ENCODE data around the gene LEPR.
A peak's percentile ranks its signal among the peaks of the same experiment; 100 is the strongest.

Gene LEPR

DNA sequence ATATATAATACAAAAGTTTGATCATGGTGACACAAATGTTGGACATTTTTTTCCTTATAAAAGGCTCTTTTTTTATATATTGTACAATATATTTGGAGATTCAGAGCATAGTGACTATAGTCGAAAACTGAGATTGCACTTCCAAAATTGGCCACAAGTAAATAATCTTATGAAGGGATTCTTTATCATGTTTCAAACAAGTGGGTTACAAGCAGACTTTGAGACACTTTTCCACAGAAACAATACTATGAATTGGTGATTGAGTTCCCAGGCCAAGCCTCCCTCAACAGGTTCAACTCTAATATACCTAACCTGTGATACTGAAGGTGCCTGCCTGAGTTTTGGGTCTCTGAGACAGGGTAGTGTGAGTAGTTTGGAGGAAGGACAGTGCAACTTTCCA is 13.8 kb downstream of the LEPR start:
- H3K9ac ChIP-seq (ENCODE audit: low read length in 5 of 5) = no peak overlapping the region
- no peaks in the 10 kb centered on the region for H3K9me3 ChIP-seq (ENCODE audit: control insufficient read depth in 5 of 5, low read length in 5 of 5)
- no peak overlapping the region for H3K27ac ChIP-seq (ENCODE audit: low read depth, low read length)
- peaks cover 0 to 26% (median 11%) of the 10 kb centered on the region in 5 donors for H3K4me1 ChIP-seq (ENCODE audit: control insufficient read depth in 5 of 5, insufficient read depth in 5 of 5, low read length in 5 of 5)
- no peaks in the 10 kb centered on the region for H3K27me3 ChIP-seq (ENCODE audit: control insufficient read depth in 5 of 5, insufficient read depth in 4 of 5, low read length in 5 of 5)
- peaks cover 23 to 40% (median 26%) of the 10 kb centered on the region in 5 donors for H3K36me3 ChIP-seq (ENCODE audit: control insufficient read depth in 5 of 5, insufficient read depth in 5 of 5, low read length in 5 of 5)
- H3K4me3 ChIP-seq (ENCODE audit: low read depth in 1 of 5, low read length in 5 of 5) = no peak overlapping the region

DNA sequence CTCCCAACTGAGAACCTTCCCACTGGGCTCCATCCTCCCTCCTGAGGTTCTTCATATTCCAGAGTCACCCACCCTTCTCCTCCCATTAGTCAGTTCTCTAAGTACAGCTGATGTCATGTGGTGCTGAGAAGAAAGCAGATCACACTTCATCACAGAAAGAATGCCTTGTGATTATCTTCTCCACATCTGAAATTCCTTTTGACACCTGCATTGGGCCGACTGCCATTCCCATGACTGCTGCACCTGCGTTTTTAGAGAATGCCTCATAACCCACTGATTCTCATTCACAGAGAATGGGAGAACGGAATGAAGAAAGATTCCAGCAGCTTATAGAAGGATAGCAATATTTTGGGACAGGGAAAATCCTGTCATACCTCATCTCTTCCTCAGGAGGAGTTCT is 14.3 kb downstream of the LEPR start:
- H3K9me3 ChIP-seq (ENCODE audit: control insufficient read depth in 5 of 5, low read length in 5 of 5) = no peaks in the 10 kb centered on the region
- H3K4me1 ChIP-seq (ENCODE audit: control insufficient read depth in 5 of 5, insufficient read depth in 5 of 5, low read length in 5 of 5) = peaks cover 0 to 25% (median 10%) of the 10 kb centered on the region in 5 donors
- H3K27ac ChIP-seq (ENCODE audit: low read depth, low read length) = no peak overlapping the region
- H3K9ac ChIP-seq (ENCODE audit: low read length in 5 of 5) = no peak overlapping the region
- no peak overlapping the region for H3K4me3 ChIP-seq (ENCODE audit: low read depth in 1 of 5, low read length in 5 of 5)
- peaks cover 23 to 39% (median 25%) of the 10 kb centered on the region in 5 donors for H3K36me3 ChIP-seq (ENCODE audit: control insufficient read depth in 5 of 5, insufficient read depth in 5 of 5, low read length in 5 of 5)
- no peaks in the 10 kb centered on the region for H3K27me3 ChIP-seq (ENCODE audit: control insufficient read depth in 5 of 5, insufficient read depth in 4 of 5, low read length in 5 of 5)

- Histone ChIP-seq H3K4me1 (ENCODE audit: control insufficient read depth in 5 of 5, insufficient read depth in 5 of 5, low read length in 5 of 5) (peaks cover 0 to 12% (median 6%) of the 10 kb centered on the region in 5 donors), H3K9ac (ENCODE audit: low read length in 5 of 5) (peak overlapping the region in 1 of 5 donors; percentile 51), H3K27ac (ENCODE audit: low read depth, low read length) (no peak overlapping the region), H3K27me3 (ENCODE audit: control insufficient read depth in 5 of 5, insufficient read depth in 4 of 5, low read length in 5 of 5) (no peaks in the 10 kb centered on the region), H3K4me3 (ENCODE audit: low read depth in 1 of 5, low read length in 5 of 5) (no peak overlapping the region), H3K36me3 (ENCODE audit: control insufficient read depth in 5 of 5, insufficient read depth in 5 of 5, low read length in 5 of 5) (peaks cover 13 to 27% (median 17%) of the 10 kb centered on the region in 5 donors), H3K9me3 (ENCODE audit: control insufficient read depth in 5 of 5, low read length in 5 of 5) (no peaks in the 10 kb centered on the region)
These were observed 15.5 kb downstream of the LEPR start for GRCh38 chr1:65435987-65436386.

- Histone ChIP-seq H3K36me3 (ENCODE audit: control insufficient read depth in 5 of 5, insufficient read depth in 5 of 5, low read length in 5 of 5) (peaks cover 7 to 15% (median 9%) of the 10 kb centered on the region in 5 donors), H3K9me3 (ENCODE audit: control insufficient read depth in 5 of 5, low read length in 5 of 5) (no peaks in the 10 kb centered on the region), H3K27ac (ENCODE audit: low read depth, low read length) (no peak overlapping the region), H3K4me3 (ENCODE audit: low read depth in 1 of 5, low read length in 5 of 5) (no peak overlapping the region), H3K27me3 (ENCODE audit: control insufficient read depth in 5 of 5, insufficient read depth in 4 of 5, low read length in 5 of 5) (no peaks in the 10 kb centered on the region), H3K9ac (ENCODE audit: low read length in 5 of 5) (no peak overlapping the region), H3K4me1 (ENCODE audit: control insufficient read depth in 5 of 5, insufficient read depth in 5 of 5, low read length in 5 of 5) (peaks cover 0 to 14% (median 8%) of the 10 kb centered on the region in 5 donors)
These were observed 17.1 kb downstream of the LEPR start for GRCh38 chr1:65437616-65438015.

- Histone ChIP-seq H3K36me3 (ENCODE audit: control insufficient read depth in 5 of 5, insufficient read depth in 5 of 5, low read length in 5 of 5) (no peaks in the 10 kb centered on the region), H3K27ac (ENCODE audit: low read depth, low read length) (no peak overlapping the region), H3K4me1 (ENCODE audit: control insufficient read depth in 5 of 5, insufficient read depth in 5 of 5, low read length in 5 of 5) (peaks cover 0 to 14% (median 8%) of the 10 kb centered on the region in 5 donors), H3K9ac (ENCODE audit: low read length in 5 of 5) (no peak overlapping the region), H3K27me3 (ENCODE audit: control insufficient read depth in 5 of 5, insufficient read depth in 4 of 5, low read length in 5 of 5) (no peaks in the 10 kb centered on the region), H3K4me3 (ENCODE audit: low read depth in 1 of 5, low read length in 5 of 5) (no peak overlapping the region), H3K9me3 (ENCODE audit: control insufficient read depth in 5 of 5, low read length in 5 of 5) (no peaks in the 10 kb centered on the region)
These were observed 19.9 kb downstream of the LEPR start for GRCh38 chr1:65440322-65440900.

- no peak overlapping the region for H3K4me3 ChIP-seq (ENCODE audit: low read depth in 1 of 5, low read length in 5 of 5)
- H3K4me1 ChIP-seq (ENCODE audit: control insufficient read depth in 5 of 5, insufficient read depth in 5 of 5, low read length in 5 of 5) = peaks cover 0 to 12% (median 8%) of the 10 kb centered on the region in 5 donors
- H3K27ac ChIP-seq (ENCODE audit: low read depth, low read length) = no peak overlapping the region
These were observed 20.4 kb downstream of the LEPR start for GRCh38 chr1:65440915-65441314.

DNA sequence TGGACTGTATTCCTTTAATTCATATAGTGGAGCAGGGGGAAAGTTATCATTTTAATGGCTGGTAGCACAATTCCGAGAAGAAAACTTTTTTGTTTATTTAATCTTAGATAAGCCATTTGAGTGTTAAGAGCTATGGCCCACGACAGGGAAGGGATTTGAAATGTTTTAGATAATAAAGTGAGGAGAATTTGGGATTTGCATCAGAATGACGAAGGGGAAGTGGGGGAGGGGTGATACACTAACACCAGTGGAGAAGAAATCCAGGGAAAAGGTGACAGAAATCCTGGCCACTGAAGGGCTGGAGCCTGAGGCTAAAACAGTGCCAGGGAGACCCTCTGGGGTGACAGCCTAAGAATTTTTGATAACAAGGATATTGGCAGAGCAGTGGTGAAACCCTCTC is 21.0 kb downstream of the LEPR start:
- Histone ChIP-seq H3K36me3 (ENCODE audit: control insufficient read depth in 5 of 5, insufficient read depth in 5 of 5, low read length in 5 of 5) (no peaks in the 10 kb centered on the region), H3K4me1 (ENCODE audit: control insufficient read depth in 5 of 5, insufficient read depth in 5 of 5, low read length in 5 of 5) (peaks cover 0 to 9% (median 7%) of the 10 kb centered on the region in 5 donors), H3K4me3 (ENCODE audit: low read depth in 1 of 5, low read length in 5 of 5) (no peak overlapping the region), H3K9me3 (ENCODE audit: control insufficient read depth in 5 of 5, low read length in 5 of 5) (no peaks in the 10 kb centered on the region), H3K27ac (ENCODE audit: low read depth, low read length) (no peak overlapping the region), H3K9ac (ENCODE audit: low read length in 5 of 5) (no peak overlapping the region), H3K27me3 (ENCODE audit: control insufficient read depth in 5 of 5, insufficient read depth in 4 of 5, low read length in 5 of 5) (no peaks in the 10 kb centered on the region)

More at GRCh38 chr1:65440915-65441314, 20.4 kb downstream of the LEPR start:
- H3K36me3 ChIP-seq (ENCODE audit: control insufficient read depth in 5 of 5, insufficient read depth in 5 of 5, low read length in 5 of 5) = no peaks in the 10 kb centered on the region
- no peaks in the 10 kb centered on the region for H3K27me3 ChIP-seq (ENCODE audit: control insufficient read depth in 5 of 5, insufficient read depth in 4 of 5, low read length in 5 of 5)
- no peak overlapping the region for H3K9ac ChIP-seq (ENCODE audit: low read length in 5 of 5)
- H3K9me3 ChIP-seq (ENCODE audit: control insufficient read depth in 5 of 5, low read length in 5 of 5) = no peaks in the 10 kb centered on the region

DNA sequence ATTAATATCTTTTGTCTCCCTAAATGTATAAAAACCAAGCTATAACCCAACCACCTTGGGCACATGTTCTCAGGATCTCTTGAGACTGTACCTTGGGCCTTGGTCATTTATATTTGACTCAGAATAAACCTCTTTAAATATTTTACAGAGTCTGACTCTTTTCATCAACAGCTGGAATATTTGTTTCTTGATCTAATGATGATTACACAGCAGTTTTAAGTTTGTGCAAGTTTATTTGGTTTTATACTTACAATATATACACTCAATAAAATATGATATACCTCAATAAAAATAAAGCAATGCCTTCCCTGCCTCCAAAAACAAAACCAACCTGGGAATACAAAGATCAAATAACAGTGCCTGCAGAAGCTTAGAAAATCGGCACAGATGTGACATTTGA is 22.0 kb downstream of the LEPR start:
- Histone ChIP-seq H3K27ac (ENCODE audit: low read depth, low read length) (no peak overlapping the region), H3K9me3 (ENCODE audit: control insufficient read depth in 5 of 5, low read length in 5 of 5) (no peaks in the 10 kb centered on the region), H3K36me3 (ENCODE audit: control insufficient read depth in 5 of 5, insufficient read depth in 5 of 5, low read length in 5 of 5) (no peaks in the 10 kb centered on the region), H3K27me3 (ENCODE audit: control insufficient read depth in 5 of 5, insufficient read depth in 4 of 5, low read length in 5 of 5) (no peaks in the 10 kb centered on the region), H3K4me1 (ENCODE audit: control insufficient read depth in 5 of 5, insufficient read depth in 5 of 5, low read length in 5 of 5) (peaks cover 0 to 9% (median 7%) of the 10 kb centered on the region in 5 donors), H3K4me3 (ENCODE audit: low read depth in 1 of 5, low read length in 5 of 5) (no peak overlapping the region), H3K9ac (ENCODE audit: low read length in 5 of 5) (no peak overlapping the region)

- Histone ChIP-seq H3K4me1 (ENCODE audit: control insufficient read depth in 5 of 5, insufficient read depth in 5 of 5, low read length in 5 of 5) (peaks cover 0 to 9% (median 7%) of the 10 kb centered on the region in 5 donors), H3K9me3 (ENCODE audit: control insufficient read depth in 5 of 5, low read length in 5 of 5) (no peaks in the 10 kb centered on the region), H3K9ac (ENCODE audit: low read length in 5 of 5) (no peak overlapping the region), H3K4me3 (ENCODE audit: low read depth in 1 of 5, low read length in 5 of 5) (no peak overlapping the region), H3K27me3 (ENCODE audit: control insufficient read depth in 5 of 5, insufficient read depth in 4 of 5, low read length in 5 of 5) (no peaks in the 10 kb centered on the region), H3K27ac (ENCODE audit: low read depth, low read length) (no peak overlapping the region), H3K36me3 (ENCODE audit: control insufficient read depth in 5 of 5, insufficient read depth in 5 of 5, low read length in 5 of 5) (no peaks in the 10 kb centered on the region)
These were observed 23.2 kb downstream of the LEPR start for GRCh38 chr1:65443647-65444046.

DNA sequence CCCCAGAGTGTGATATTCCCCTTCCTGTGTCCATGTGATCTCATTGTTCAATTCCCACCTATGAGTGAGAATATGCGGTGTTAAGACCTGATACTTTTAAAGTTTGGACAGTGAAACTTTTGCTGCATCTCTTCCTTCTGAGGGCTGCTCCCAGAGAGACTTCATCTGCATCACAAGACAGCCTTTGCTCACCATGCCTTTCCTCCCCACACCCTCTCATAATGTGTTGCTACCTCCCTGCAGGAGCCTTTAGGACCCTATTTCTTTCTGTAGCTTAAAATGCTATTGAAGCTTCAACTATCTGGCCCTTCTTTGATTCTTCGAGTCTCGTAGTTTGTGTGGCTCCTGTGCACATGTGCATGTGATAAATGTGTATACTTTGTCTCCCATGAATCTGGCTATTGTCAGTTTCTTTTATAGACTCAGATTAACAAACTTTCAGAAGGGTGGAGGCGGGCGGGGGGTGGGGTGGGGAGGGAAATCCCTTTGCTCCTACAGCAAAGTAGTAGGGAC is 23.7 kb downstream of the LEPR start:
- peaks cover 0 to 9% (median 7%) of the 10 kb centered on the region in 5 donors for H3K4me1 ChIP-seq (ENCODE audit: control insufficient read depth in 5 of 5, insufficient read depth in 5 of 5, low read length in 5 of 5)
- no peak overlapping the region for H3K4me3 ChIP-seq (ENCODE audit: low read depth in 1 of 5, low read length in 5 of 5)
- H3K9ac ChIP-seq (ENCODE audit: low read length in 5 of 5) = no peak overlapping the region
- H3K36me3 ChIP-seq (ENCODE audit: control insufficient read depth in 5 of 5, insufficient read depth in 5 of 5, low read length in 5 of 5) = no peaks in the 10 kb centered on the region
- H3K9me3 ChIP-seq (ENCODE audit: control insufficient read depth in 5 of 5, low read length in 5 of 5) = no peaks in the 10 kb centered on the region
- H3K27ac ChIP-seq (ENCODE audit: low read depth, low read length) = no peak overlapping the region
- no peaks in the 10 kb centered on the region for H3K27me3 ChIP-seq (ENCODE audit: control insufficient read depth in 5 of 5, insufficient read depth in 4 of 5, low read length in 5 of 5)

Data from subcutaneous abdominal adipose tissue (tissue), 5 donors.